ENCODE data around the gene TNKS2. TPM values are rescaled to one million over a fixed set of nuclear protein-coding genes. Genes with fewer than 3 reads are reported as not detected.
"Not testable (repeated sequence)": the region's sequence is repeated elsewhere in the genome, so short reads cannot be mapped to it uniquely, and the experiment has no call there.

The TNKS2 gene
- polyA plus RNA-seq (18.6 to 35.4 TPM (median 29.7 TPM) in 3 replicates), polyA minus RNA-seq (11.3 to 68.7 TPM (median 48.2 TPM) in 3 replicates)
- 12.4 TPM for polyA plus RNA-seq (2011; ENCODE audit: low read depth)
- polyA plus RNA-seq (2011; cell fraction: cytosol; rRNA removed): 12.5 and 26.6 TPM in 2 replicates
- 34.8 and 46.1 TPM in 2 replicates for polyA plus RNA-seq (2011; cell fraction: nucleus; rRNA removed)
- polyA plus RNA-seq (2012; ENCODE audit: low replicate concordance): 18.1 and 21.3 TPM in 2 replicates
- 33.6 TPM for polyA minus RNA-seq (2011; cell fraction: cytosol; rRNA and poly(A)+ RNA removed)
- 51.8 and 78.5 TPM in 2 replicates for polyA minus RNA-seq (2011; cell fraction: nucleus; rRNA and poly(A)+ RNA removed)

DNA sequence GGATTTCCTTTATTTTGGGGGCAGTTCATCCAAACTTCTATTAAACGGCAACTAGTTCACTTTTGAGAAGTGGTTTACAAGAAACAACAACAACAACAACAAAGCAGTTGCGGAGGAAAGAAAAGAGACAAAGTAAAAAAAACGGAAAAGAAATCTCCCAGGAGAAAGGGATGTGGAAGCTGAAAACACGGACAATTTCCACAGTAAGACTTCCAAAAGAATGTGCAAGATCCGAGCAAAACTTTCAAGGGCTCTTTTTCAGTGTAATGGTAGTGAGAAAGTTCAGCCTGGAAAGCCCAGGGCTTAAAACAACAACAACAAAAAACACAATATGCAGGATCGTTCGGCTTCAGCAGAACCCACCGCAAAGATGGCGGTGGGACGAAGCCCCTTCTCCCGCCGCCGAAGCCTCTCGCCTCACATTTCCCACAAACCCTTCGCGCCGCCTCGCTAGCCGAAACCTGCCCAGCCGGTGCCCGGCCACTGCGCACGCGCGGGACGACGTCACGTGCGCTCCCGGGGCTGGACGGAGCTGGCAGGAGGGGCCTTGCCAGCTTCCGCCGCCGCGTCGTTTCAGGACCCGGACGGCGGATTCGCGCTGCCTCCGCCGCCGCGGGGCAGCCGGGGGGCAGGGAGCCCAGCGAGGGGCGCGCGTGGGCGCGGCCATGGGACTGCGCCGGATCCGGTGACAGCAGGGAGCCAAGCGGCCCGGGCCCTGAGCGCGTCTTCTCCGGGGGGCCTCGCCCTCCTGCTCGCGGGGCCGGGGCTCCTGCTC lies at the start of gene TNKS2:
TNKS2 (plus strand) TSS at position 553 of the 775 bp plus-strand sequence. CDS start 265 bp downstream, outside the sequence.
- peaks cover 26% of the 10 kb centered on the region for H3K4me1 ChIP-seq (ENCODE audit: control insufficient read depth, extremely low read depth, insufficient read depth, low read length)
- peaks cover 0 to 2% of the 10 kb centered on the region in 2 experiments for H3K36me3 ChIP-seq (ENCODE audit: control insufficient read depth in 2 of 2, extremely low read depth in 1 of 2, insufficient read depth in 2 of 2, low read length in 2 of 2)
- H2AFZ ChIP-seq (ENCODE audit: control insufficient read depth, low read length): peak within 1 kb of the TSS; percentile 90
- no peaks in the 10 kb centered on the region for H3K27me3 ChIP-seq (ENCODE audit: control insufficient read depth, extremely low read depth, insufficient read depth, low read length)
- no peaks in the 10 kb centered on the region for H3K9me1 ChIP-seq (ENCODE audit: control insufficient read depth, extremely low read depth, insufficient read depth, low read length)
- no peak for TF ChIP-seq EZH2 (IDR thresholded peaks at IDR 0.05; ENCODE audit: low read length)
- no peak for TF ChIP-seq CTCF (optimal IDR thresholded peaks at IDR 0.05 in 1 of 3, IDR thresholded peaks at IDR 0.05 in 1 of 3, conservative IDR thresholded peaks at IDR 0.05 in 1 of 3; ENCODE audit: extremely low read depth in 1 of 3, insufficient read depth in 2 of 3, low read length in 3 of 3)
- H4K20me1 ChIP-seq (ENCODE audit: control insufficient read depth, extremely low read depth, insufficient read depth, low read length): peaks cover 3% of the 10 kb centered on the region
- H3K27ac ChIP-seq (ENCODE audit: control insufficient read depth, insufficient read depth, low read length): peak within 1 kb of the TSS; percentile 95
- dilution Hi-C loops (cut with MboI; ENCODE audit: extremely low pct_ligation_motif_present, low sequenced_read_pairs): no loop called here
- peak within 1 kb of the TSS; percentile 99 for H3K4me2 ChIP-seq (ENCODE audit: control insufficient read depth, extremely low read depth, insufficient read depth, low read depth, low read length)
- peak within 1 kb of the TSS; percentile 91 to 98 (median 93) for H3K4me3 ChIP-seq (ENCODE audit: control insufficient read depth in 2 of 3, extremely low read depth in 1 of 3, insufficient read depth in 2 of 3, low read depth in 1 of 3, low read length in 3 of 3)
- FAIRE-seq: peak; percentile 52
- no peaks in the 10 kb centered on the region for H3K9me3 ChIP-seq (ENCODE audit: control insufficient read depth, low read depth, low read length)
- peaks cover 48% of the 10 kb centered on the region for H3K79me2 ChIP-seq (ENCODE audit: control insufficient read depth, insufficient read depth, low read length)
- H3K9ac ChIP-seq (ENCODE audit: control insufficient read depth, extremely low read depth, insufficient read depth, low read length): peak within 1 kb of the TSS; percentile 98
- peak; percentile 55 for DNase-seq (ENCODE audit: low read depth, low spot score)

- FAIRE-seq: not testable (repeated sequence)
These were observed 48.6 kb upstream of the TNKS2 start for GRCh38 chr10:91749592-91749991.

More at GRCh38 chr10:91749592-91749991, 48.6 kb upstream of the TNKS2 start:
- H3K9ac ChIP-seq (ENCODE audit: control insufficient read depth, extremely low read depth, insufficient read depth, low read length); H3K36me3 ChIP-seq (ENCODE audit: control insufficient read depth in 2 of 2, extremely low read depth in 1 of 2, insufficient read depth in 2 of 2, low read length in 2 of 2); H3K4me3 ChIP-seq (ENCODE audit: control insufficient read depth in 2 of 3, extremely low read depth in 1 of 3, insufficient read depth in 2 of 3, low read depth in 1 of 3, low read length in 3 of 3); H3K9me3 ChIP-seq (ENCODE audit: control insufficient read depth, low read depth, low read length); dilution Hi-C loops (cut with MboI; ENCODE audit: extremely low pct_ligation_motif_present, low sequenced_read_pairs); H3K4me1 ChIP-seq (ENCODE audit: control insufficient read depth, extremely low read depth, insufficient read depth, low read length); H3K4me2 ChIP-seq (ENCODE audit: control insufficient read depth, extremely low read depth, insufficient read depth, low read depth, low read length); H3K27me3 ChIP-seq (ENCODE audit: control insufficient read depth, extremely low read depth, insufficient read depth, low read length); H2AFZ ChIP-seq (ENCODE audit: control insufficient read depth, low read length); DNase-seq (ENCODE audit: low read depth, low spot score); H3K79me2 ChIP-seq (ENCODE audit: control insufficient read depth, insufficient read depth, low read length); H3K9me1 ChIP-seq (ENCODE audit: control insufficient read depth, extremely low read depth, insufficient read depth, low read length); H3K27ac ChIP-seq (ENCODE audit: control insufficient read depth, insufficient read depth, low read length); H4K20me1 ChIP-seq (ENCODE audit: control insufficient read depth, extremely low read depth, insufficient read depth, low read length): not testable (repeated sequence)

All from keratinocyte (primary cell).